T-helper 22 cell (primary cell): ENCODE results near the gene JAM3.
"Not testable (repeated sequence)": the region's sequence is repeated elsewhere in the genome, so short reads cannot be mapped to it uniquely, and the experiment has no call there.

Source experiments
- DNase-seq: peaks from one replicate; pipeline ENCODE4 v3.0.0-alpha.2; 2020; ENCODE audit warnings: low read depth

The JAM3 gene

DNA sequence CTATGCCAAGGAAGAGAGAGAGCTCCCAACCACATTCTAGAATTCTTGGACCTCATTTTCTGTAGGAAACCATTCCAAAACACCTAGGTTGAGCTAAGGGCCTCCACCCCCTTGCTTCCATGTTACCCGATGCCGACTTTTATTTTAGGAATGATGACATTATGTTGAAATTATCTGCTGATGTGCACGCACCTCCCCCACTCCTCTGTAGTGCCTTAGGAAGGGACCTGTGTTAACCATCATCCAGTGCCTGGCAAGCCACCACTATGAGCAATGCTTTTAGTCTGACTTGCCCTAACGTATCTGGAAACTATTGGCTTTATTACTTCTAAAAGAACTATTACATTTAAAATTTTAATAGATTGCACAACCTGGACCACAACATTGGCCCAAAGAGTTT, 112.8 kb downstream of the JAM3 start:
- no peak for DNase-seq

DNA sequence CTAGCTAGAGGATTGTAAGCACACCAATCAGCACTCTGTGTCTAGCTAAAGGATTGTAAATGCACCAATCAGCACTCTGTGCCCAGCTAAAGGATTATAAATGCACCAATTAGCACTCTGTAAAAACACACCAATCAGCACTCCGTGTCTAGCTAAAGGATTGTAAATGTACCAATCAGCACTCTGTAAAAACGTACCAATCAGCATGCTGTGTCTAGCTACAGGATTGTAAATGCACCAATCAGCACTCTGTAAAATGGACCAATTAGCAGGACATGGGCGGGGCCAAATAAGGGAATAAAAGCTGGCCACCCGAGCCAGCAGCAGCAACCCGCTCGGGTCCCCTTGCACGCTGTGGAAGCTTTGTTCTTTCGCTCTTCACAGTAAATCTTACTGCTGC, 119.2 kb downstream of the JAM3 start:
- DNase-seq, result not testable (repeated sequence)

DNA sequence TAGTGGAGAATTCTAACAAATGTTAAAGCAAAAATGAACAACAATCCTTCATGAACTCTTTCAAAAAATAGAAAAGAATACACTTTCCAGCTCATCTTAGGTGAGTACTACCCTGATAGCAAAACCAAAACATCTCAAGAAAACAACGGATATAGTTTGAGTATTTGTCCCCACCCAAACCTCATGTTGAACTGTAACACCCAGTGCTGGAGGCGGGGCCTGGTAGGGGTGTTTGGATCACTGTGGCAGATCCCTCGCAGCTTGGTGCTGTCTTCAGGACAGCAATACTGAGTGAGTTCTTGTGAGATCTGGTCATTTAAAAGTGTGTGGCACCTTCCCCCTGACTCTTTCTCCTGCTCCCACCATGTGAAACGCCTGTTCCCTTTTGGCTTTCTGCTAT, 127.9 kb downstream of the JAM3 start:
- DNase-seq, result no peak

DNA sequence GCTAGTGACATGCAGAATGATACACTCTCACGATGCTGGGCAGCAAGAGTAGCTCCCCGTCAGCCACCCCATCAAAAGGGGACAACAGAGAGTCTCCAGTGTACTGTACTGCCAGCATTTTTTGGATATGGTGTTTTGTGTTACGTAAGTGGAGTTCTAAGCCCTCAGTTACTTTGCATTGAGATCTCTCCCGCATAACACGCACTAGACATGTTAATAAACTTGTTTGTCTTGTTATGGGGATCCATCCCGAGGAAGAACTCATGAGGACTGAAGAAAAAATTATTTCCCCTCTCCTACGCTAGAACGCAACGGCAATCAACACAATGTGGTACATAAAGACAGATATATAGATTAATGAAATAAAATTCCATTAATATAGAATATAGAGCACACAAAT, 130.7 kb downstream of the JAM3 start:
- DNase-seq, result no peak

DNA sequence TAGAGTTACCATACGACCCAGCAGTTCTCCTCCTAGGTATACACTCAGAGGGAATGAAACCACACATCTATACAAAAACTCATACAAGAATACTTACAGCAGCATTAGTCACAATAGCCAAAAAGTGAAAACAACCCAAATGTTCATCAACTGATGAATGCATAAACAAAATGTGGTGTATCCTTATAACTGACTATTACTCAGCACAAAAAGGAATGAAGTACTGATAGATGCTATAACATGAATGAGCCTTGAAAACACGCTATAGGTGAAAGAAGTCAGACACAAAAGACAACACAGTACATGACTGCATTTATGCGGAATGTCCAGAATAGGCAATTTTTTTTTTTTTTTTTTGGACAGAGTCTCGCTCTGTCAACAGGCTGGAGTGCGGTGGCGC, 131.8 kb downstream of the JAM3 start:
- DNase-seq, result no peak
